ENCODE data around the gene RMI1.

DNA sequence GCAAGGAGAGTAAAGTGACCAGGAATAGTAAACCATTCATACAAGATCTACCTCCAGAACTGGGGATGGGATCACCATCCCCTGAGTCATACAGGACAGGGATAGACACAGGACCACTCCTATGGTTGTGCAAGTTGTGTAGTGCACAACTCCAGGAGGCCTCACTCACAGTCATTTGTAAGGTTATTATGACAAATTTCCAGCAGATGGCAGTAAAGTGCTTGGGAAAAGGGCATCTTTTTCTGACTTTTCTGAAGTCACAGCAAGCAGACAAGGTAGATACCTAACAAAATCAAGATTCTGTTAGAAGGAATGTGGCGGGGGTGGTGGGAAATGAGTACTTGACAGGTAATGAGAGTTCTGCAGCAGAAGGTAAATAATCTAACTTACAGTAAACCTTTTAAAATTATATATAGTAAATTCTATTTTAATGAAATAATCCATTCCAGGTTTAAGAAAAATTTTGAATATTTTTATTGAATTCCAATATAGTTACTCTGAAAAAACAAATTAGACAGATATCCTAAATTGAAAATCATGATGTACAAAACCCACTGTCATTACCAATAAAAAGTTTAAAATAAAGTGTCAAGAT is 42.6 kb upstream of the RMI1 start:
- TF ChIP-seq, protein P1, sequence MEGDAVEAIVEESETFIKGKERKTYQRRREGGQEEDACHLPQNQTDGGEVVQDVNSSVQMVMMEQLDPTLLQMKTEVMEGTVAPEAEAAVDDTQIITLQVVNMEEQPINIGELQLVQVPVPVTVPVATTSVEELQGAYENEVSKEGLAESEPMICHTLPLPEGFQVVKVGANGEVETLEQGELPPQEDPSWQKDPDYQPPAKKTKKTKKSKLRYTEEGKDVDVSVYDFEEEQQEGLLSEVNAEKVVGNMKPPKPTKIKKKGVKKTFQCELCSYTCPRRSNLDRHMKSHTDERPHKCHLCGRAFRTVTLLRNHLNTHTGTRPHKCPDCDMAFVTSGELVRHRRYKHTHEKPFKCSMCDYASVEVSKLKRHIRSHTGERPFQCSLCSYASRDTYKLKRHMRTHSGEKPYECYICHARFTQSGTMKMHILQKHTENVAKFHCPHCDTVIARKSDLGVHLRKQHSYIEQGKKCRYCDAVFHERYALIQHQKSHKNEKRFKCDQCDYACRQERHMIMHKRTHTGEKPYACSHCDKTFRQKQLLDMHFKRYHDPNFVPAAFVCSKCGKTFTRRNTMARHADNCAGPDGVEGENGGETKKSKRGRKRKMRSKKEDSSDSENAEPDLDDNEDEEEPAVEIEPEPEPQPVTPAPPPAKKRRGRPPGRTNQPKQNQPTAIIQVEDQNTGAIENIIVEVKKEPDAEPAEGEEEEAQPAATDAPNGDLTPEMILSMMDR (IDR thresholded peaks at IDR 0.05) = peak; percentile 33 to 75 (median 66)
- TF ChIP-seq POLR2AphosphoS5 (IDR thresholded peaks at IDR 0.05) = peak; percentile 30
